ENCODE data around the gene MMAB.

The MMAB gene

DNA sequence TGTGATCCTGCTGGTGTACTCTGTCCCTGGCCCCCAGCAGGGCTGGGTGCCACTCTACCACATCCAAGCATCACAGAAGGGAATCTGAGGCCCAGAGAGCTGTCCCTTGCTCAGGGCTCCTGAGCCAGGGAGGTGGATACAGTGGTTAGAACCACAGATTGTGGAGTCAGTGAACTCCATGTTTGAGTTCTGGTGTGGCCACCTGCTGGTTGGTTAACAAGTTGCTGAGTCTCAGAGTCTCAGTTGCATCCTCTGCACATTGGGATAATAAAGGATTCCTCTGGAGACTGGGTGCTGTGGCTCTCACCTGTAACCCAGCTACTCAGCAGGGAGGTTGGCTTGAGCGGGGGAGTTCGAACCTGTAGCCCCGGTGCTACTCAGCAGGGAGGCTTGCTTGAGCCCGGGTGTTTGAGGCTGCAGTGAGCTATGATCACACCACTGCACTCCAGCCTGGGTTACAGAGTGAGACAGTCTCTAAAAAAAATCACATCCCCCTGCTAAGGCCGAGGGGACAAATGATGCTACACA is 39.7 kb upstream of the MMAB start:
- Histone ChIP-seq H3K27me3 (ENCODE audit: low read depth, low read length) (peaks cover 23% of the 10 kb centered on the region), H3K4me1 (ENCODE audit: low read length) (peaks cover 23% of the 10 kb centered on the region), H3K4me2 (ENCODE audit: low read length) (no peak overlapping the region), H3K4me3 (ENCODE audit: low read length) (no peak overlapping the region), H3K79me2 (ENCODE audit: low read length) (no peaks in the 10 kb centered on the region), H3K9me3 (ENCODE audit: insufficient read depth, low read length) (no peaks in the 10 kb centered on the region), H3K36me3 (replicated peaks; ENCODE audit: low read depth, low read length) (no peaks in the 10 kb centered on the region), H3K27ac (ENCODE audit: low read length) (no peak overlapping the region), H2AFZ (ENCODE audit: low read depth, low read length) (no peak overlapping the region), H3K9ac (ENCODE audit: low read length) (no peak overlapping the region), H4K20me1 (ENCODE audit: insufficient read depth, low read length) (no peaks in the 10 kb centered on the region)
- TF ChIP-seq EZH2phosphoT487 (IDR thresholded peaks at IDR 0.05; ENCODE audit: low read depth) = no peak
- TF ChIP-seq, protein P1, sequence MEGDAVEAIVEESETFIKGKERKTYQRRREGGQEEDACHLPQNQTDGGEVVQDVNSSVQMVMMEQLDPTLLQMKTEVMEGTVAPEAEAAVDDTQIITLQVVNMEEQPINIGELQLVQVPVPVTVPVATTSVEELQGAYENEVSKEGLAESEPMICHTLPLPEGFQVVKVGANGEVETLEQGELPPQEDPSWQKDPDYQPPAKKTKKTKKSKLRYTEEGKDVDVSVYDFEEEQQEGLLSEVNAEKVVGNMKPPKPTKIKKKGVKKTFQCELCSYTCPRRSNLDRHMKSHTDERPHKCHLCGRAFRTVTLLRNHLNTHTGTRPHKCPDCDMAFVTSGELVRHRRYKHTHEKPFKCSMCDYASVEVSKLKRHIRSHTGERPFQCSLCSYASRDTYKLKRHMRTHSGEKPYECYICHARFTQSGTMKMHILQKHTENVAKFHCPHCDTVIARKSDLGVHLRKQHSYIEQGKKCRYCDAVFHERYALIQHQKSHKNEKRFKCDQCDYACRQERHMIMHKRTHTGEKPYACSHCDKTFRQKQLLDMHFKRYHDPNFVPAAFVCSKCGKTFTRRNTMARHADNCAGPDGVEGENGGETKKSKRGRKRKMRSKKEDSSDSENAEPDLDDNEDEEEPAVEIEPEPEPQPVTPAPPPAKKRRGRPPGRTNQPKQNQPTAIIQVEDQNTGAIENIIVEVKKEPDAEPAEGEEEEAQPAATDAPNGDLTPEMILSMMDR (IDR thresholded peaks at IDR 0.05; ENCODE audit: low read depth, low read length) = peak; percentile 59

DNA sequence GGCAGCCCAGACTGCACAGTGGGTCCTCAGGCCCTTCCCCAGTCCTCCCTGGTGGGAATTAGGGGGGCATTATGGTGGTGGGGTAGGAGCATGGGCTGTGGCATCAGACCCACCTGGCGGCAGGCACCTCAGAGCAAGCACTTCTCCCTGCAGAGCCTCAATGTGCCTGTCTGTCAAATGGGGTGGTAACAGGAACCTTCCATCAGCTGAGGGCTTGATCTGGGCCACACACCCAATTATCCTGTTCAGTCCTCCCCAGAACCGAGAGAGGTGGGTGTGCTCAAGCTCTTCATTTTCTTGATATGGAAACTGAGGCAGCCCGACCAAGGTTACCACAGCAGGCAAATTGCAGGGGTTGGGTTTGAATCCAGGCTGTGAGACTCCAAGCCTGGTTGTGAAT is 38.7 kb upstream of the MMAB start:
- H2AFZ ChIP-seq (ENCODE audit: low read depth, low read length) = peak overlapping the region; percentile 49; the same call in 1 of the 2 replicates
- peak overlapping the region; percentile 68 for H3K27ac ChIP-seq (ENCODE audit: low read length)
- no peaks in the 10 kb centered on the region for H3K79me2 ChIP-seq (ENCODE audit: low read length)
- peaks cover 23% of the 10 kb centered on the region for H3K4me1 ChIP-seq (ENCODE audit: low read length)
- H3K4me2 ChIP-seq (ENCODE audit: low read length) = peak overlapping the region; percentile 83
- no peaks in the 10 kb centered on the region for H3K9me3 ChIP-seq (ENCODE audit: insufficient read depth, low read length)
- H3K9ac ChIP-seq (ENCODE audit: low read length) = peak overlapping the region; percentile 22; the same call in 1 of the 2 replicates
- TF ChIP-seq, protein P1 (IDR thresholded peaks at IDR 0.05; ENCODE audit: low read depth, low read length) = no peak
- TF ChIP-seq EZH2phosphoT487 (IDR thresholded peaks at IDR 0.05; ENCODE audit: low read depth) = no peak
- peak overlapping the region; percentile 60 for H3K4me3 ChIP-seq (ENCODE audit: low read length)
- H3K27me3 ChIP-seq (ENCODE audit: low read depth, low read length) = peaks cover 16% of the 10 kb centered on the region
- no peaks in the 10 kb centered on the region for H3K36me3 ChIP-seq (replicated peaks; ENCODE audit: low read depth, low read length)
- no peaks in the 10 kb centered on the region for H4K20me1 ChIP-seq (ENCODE audit: insufficient read depth, low read length)

DNA sequence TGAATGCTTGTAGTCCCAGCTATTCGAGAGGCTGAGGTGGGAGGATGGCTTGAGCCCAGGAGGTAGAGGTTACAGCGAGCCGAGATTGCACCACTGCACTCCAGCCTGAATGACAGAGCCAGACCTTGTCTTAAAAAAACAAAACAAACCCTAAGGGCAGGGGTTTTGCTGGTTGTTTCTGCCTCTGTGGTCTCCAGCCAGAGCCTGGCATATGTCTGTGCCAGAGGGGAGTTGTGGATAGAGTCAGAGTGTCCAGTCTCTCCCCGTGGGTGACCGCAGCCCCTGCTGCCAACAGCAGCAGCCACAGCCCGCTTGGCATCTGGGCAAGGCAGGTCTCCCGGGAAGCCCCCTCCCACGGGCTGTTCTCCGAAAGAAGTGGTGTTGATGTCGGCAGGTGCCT is 37.9 kb upstream of the MMAB start:
- H3K27ac ChIP-seq (ENCODE audit: low read length) = peak overlapping the region; percentile 68
- H3K4me3 ChIP-seq (ENCODE audit: low read length) = peak overlapping the region; percentile 60
- peak overlapping the region; percentile 22; the same call in 1 of the 2 replicates for H3K9ac ChIP-seq (ENCODE audit: low read length)
- H3K4me1 ChIP-seq (ENCODE audit: low read length) = peaks cover 23% of the 10 kb centered on the region
- H3K79me2 ChIP-seq (ENCODE audit: low read length) = no peaks in the 10 kb centered on the region
- H3K27me3 ChIP-seq (ENCODE audit: low read depth, low read length) = peaks cover 8% of the 10 kb centered on the region
- no peaks in the 10 kb centered on the region for H3K9me3 ChIP-seq (ENCODE audit: insufficient read depth, low read length)
- H2AFZ ChIP-seq (ENCODE audit: low read depth, low read length) = no peak overlapping the region; the same call in 1 of the 2 replicates
- TF ChIP-seq, protein P1 (IDR thresholded peaks at IDR 0.05; ENCODE audit: low read depth, low read length) = no peak
- no peak for TF ChIP-seq EZH2phosphoT487 (IDR thresholded peaks at IDR 0.05; ENCODE audit: low read depth)
- H3K4me2 ChIP-seq (ENCODE audit: low read length) = peak overlapping the region; percentile 83
- H3K36me3 ChIP-seq (replicated peaks; ENCODE audit: low read depth, low read length) = no peaks in the 10 kb centered on the region
- H4K20me1 ChIP-seq (ENCODE audit: insufficient read depth, low read length) = no peaks in the 10 kb centered on the region

DNA sequence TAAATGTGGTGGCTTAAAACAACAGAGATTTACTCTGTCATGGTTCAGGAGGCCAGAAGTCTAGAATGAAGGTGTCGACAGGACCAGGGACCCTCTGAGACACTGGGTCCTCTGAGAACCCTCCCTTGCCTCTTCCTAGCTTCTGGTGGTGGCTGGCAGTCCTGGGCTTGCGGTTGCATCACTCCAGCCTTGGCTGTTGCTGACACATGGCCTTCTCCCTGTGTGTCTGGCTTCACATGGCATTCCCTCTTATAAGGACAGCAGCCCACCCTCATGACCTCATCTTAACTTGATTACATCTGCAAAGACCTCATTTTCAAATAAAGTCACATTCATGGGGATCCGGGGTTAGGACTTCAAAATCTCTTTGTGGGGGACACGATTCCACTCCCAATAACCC is 37.2 kb upstream of the MMAB start:
- H4K20me1 ChIP-seq (ENCODE audit: insufficient read depth, low read length) = no peaks in the 10 kb centered on the region
- TF ChIP-seq, protein P1 (IDR thresholded peaks at IDR 0.05; ENCODE audit: low read depth, low read length) = no peak
- TF ChIP-seq EZH2phosphoT487 (IDR thresholded peaks at IDR 0.05; ENCODE audit: low read depth) = no peak
- no peak overlapping the region for H3K4me3 ChIP-seq (ENCODE audit: low read length)
- H3K4me2 ChIP-seq (ENCODE audit: low read length) = no peak overlapping the region
- peaks cover 2% of the 10 kb centered on the region for H3K27me3 ChIP-seq (ENCODE audit: low read depth, low read length)
- no peaks in the 10 kb centered on the region for H3K36me3 ChIP-seq (replicated peaks; ENCODE audit: low read depth, low read length)
- no peak overlapping the region for H3K27ac ChIP-seq (ENCODE audit: low read length)
- no peaks in the 10 kb centered on the region for H3K9me3 ChIP-seq (ENCODE audit: insufficient read depth, low read length)
- peaks cover 23% of the 10 kb centered on the region for H3K4me1 ChIP-seq (ENCODE audit: low read length)
- H3K9ac ChIP-seq (ENCODE audit: low read length) = no peak overlapping the region
- H2AFZ ChIP-seq (ENCODE audit: low read depth, low read length) = no peak overlapping the region
- H3K79me2 ChIP-seq (ENCODE audit: low read length) = no peaks in the 10 kb centered on the region

Measured in OCI-LY3 (cell line).